CD14-positive monocyte (primary cell): ENCODE measurements around the gene ASPSCR1. TPM values are rescaled to one million over a fixed set of nuclear protein-coding genes. Genes with fewer than 3 reads are reported as not detected.

ENCODE experiments used
- DNase-seq, 3 donors: peaks; one replicate each; pipeline ENCODE4 v3.0.0-alpha.2; 2011 to 2022
- H2AFZ ChIP-seq: 2 replicates; pipeline ENCODE4 v1.6.0; 2012; ENCODE audit warnings: mild to moderate bottlenecking, low read depth, low read length, inconsistent platforms; ENCODE audit not compliant: insufficient read depth, poor library complexity, severe bottlenecking
- H3K27ac ChIP-seq, 2 donors: 1 replicate in 1 of 2; 2 replicates in 1 of 2; pipeline ENCODE4 v1.5.1; 2012 to 2013; ENCODE audit warnings: low read length in 2 of 2, control low read depth in 1 of 2, inconsistent platforms in 1 of 2, low read depth in 1 of 2, mild to moderate bottlenecking in 1 of 2
- H3K27me3 ChIP-seq, 2 donors: one replicate each; pipeline versions ENCODE4 v1.6.0 to v1.6.1; 2011 to 2013; ENCODE audit warnings: low read length in 2 of 2; ENCODE audit not compliant: control insufficient read depth in 2 of 2, insufficient read depth in 2 of 2
- H3K36me3 ChIP-seq, 2 donors: replicated peaks in 1 of 2; 1 replicate in 1 of 2; 2 replicates in 1 of 2; pipeline versions ENCODE4 v1.5.1 to v1.6.1; 2012 to 2013; ENCODE audit warnings: low read length in 2 of 2, control low read depth in 1 of 2, inconsistent platforms in 1 of 2, mild to moderate bottlenecking in 1 of 2; ENCODE audit not compliant: insufficient read depth in 2 of 2, control insufficient read depth in 1 of 2
- H3K4me1 ChIP-seq, 2 donors: 1 replicate in 1 of 2; 2 replicates in 1 of 2; pipeline versions ENCODE4 v1.5.1 to v1.6.1; 2012 to 2013; ENCODE audit warnings: low read length in 2 of 2, control low read depth in 1 of 2, inconsistent platforms in 1 of 2, mild to moderate bottlenecking in 1 of 2, moderate library complexity in 1 of 2; ENCODE audit not compliant: insufficient read depth in 2 of 2, control insufficient read depth in 1 of 2
- H3K4me2 ChIP-seq: replicated peaks from 2 replicates; pipeline ENCODE3; 2012; ENCODE audit warnings: low read length, moderate library complexity, mild to moderate bottlenecking; ENCODE audit not compliant: poor library complexity, severe bottlenecking; ENCODE audit errors: extremely low read depth
- H3K4me3 ChIP-seq, 3 experiments: fragments of 200-600 bp in 1 of 3; sonication (generic) in 1 of 3; replicated peaks in 1 of 3; 1 replicate in 2 of 3; 2 replicates in 1 of 3; pipeline ENCODE4 v1.5.1; 2011 to 2013; ENCODE audit warnings: low read length in 3 of 3, mild to moderate bottlenecking in 3 of 3, control low read depth in 2 of 3, low read depth in 2 of 3, inconsistent platforms in 1 of 3, moderate library complexity in 1 of 3
- H3K79me2 ChIP-seq: 2 replicates; pipeline ENCODE4 v1.6.0; 2012; ENCODE audit warnings: mild to moderate bottlenecking, control low read depth, inconsistent platforms, low read length, moderate library complexity; ENCODE audit not compliant: insufficient read depth
- H3K9ac ChIP-seq: 2 replicates; pipeline ENCODE4 v1.6.0; 2017; ENCODE audit warnings: low read length, mild to moderate bottlenecking; ENCODE audit not compliant: insufficient read depth, poor library complexity, severe bottlenecking
- H3K9me3 ChIP-seq, 2 donors: replicated peaks in 1 of 2; 1 replicate in 1 of 2; 2 replicates in 1 of 2; pipeline versions ENCODE4 v1.5.1 to v1.6.1; 2012 to 2013; ENCODE audit warnings: low read length in 2 of 2, control low read depth in 1 of 2; ENCODE audit not compliant: control insufficient read depth in 1 of 2, insufficient read depth in 1 of 2
- H4K20me1 ChIP-seq: 2 replicates; pipeline ENCODE4 v1.6.0; 2012; ENCODE audit warnings: mild to moderate bottlenecking, low read length, control low read depth, moderate library complexity; ENCODE audit not compliant: insufficient read depth
- H3K27ac Mint-ChIP-seq, 7 donors: one replicate each; pipeline ENCODE4 v1.8.0; 2020; ENCODE audit warnings: mild to moderate bottlenecking in 7 of 7, mixed read lengths in 7 of 7, moderate library complexity in 6 of 7, inconsistent platforms in 2 of 7
- H3K27me3 Mint-ChIP-seq, 3 donors: one replicate each; pipeline ENCODE4 v1.8.0; 2021 to 2022; ENCODE audit warnings: low read depth in 3 of 3, mild to moderate bottlenecking in 3 of 3, mixed read lengths in 3 of 3, moderate library complexity in 3 of 3, inconsistent platforms in 1 of 3
- H3K36me3 Mint-ChIP-seq, 2 donors: one replicate each; pipeline ENCODE4 v1.8.0; 2020; ENCODE audit warnings: mixed read lengths in 2 of 2, inconsistent platforms in 1 of 2, mild to moderate bottlenecking in 1 of 2
- H3K4me1 Mint-ChIP-seq: one replicate; pipeline ENCODE4 v1.8.0; 2020; ENCODE audit warnings: mild to moderate bottlenecking, mixed read lengths
- H3K4me3 Mint-ChIP-seq, 2 donors: one replicate each; pipeline ENCODE4 v1.8.0; 2020; ENCODE audit warnings: mild to moderate bottlenecking in 2 of 2, mixed read lengths in 2 of 2, moderate library complexity in 1 of 2
- H3K9me3 Mint-ChIP-seq, 7 donors: one replicate each; pipeline ENCODE4 v1.8.0; 2020 to 2022; ENCODE audit warnings: mixed read lengths in 7 of 7, mild to moderate bottlenecking in 6 of 7, moderate library complexity in 6 of 7, inconsistent platforms in 2 of 7
- WGBS: methylation state at CpG from one replicate; pipeline ENCODE4 v1.1.5; 2013; ENCODE audit warnings: missing lambda C conversion rate; ENCODE audit not compliant: insufficient coverage; 5-methylcytosine and 5-hydroxymethylcytosine counted together
- intact Hi-C, 2 donors: fragments of 100-400 bp; cut with micrococcal nuclease; formaldehyde crosslinking; loops; one replicate each; pipeline versions ENCODE4 v1.15.0 to v1.15.1; 2023
- polyA plus RNA-seq, 3 donors: library from polyadenylated mRNA; depleted of rRNA in 1 of 3; unstranded in 2 of 3; stranded (reverse) in 1 of 3; fragments of 300-500 nt in 2 of 3; fragments of >200 nt in 1 of 3; fragmentation: Illumina TruSeq in 2 of 3; gene quantifications; 1 replicate in 2 of 3; 2 replicates in 1 of 3; pipeline ENCODE4 v1.2.3, GENCODE V29; 2012 to 2021
- TF ChIP-seq, protein P1 (sequence below): fragments of 200-600 bp; IDR thresholded peaks from one replicate; pipeline ENCODE4 v1.8.0; 2022; ENCODE audit warnings: antibody characterized with exemption, mild to moderate bottlenecking

Gene ASPSCR1
- polyA plus RNA-seq, 3 donors = 25.5 to 31.9 (median 25.6) TPM

DNA sequence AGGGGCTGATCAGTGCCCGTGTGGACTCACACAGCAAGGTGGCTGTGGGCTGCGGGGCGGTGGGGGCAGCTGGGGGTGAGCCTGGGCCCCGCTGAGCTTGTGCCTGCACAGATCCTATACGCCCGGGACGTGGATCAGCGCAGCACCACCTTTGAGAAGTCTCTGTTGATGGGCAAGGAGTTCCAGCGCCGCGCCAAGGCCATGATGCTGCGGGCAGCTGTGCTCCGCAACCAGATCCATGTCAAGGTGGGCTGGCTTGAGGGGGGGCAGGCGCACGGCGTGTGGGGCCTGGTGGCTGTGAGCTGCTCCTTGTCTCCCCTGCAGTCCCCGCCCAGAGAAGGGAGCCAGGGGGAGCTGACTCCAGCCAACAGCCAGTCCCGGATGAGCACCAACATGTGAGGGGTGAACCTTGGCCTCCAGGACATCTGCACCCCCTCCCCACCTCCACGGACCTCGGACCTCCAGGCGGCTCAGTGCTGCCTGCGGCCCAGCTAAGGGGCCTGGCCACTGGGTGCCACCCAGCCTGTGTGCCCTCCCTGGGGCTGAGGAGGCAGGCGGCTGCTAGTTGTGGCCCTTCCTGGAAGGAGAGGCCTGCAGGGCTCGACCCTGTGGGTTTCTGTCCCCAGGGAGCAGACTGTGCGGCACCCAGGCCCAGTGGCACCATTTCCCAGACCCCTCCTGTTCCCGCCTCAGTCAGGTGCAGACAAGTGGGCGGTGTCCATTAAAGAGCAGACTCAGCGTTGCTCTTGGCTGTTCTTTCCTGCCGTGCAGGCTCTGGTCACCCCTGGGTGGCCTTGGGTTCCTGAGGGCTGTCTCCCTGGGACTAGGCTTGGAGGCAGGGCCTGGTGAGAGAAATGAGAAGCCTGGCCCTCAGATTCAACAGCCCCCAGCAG, 79.5 kb downstream of the ASPSCR1 start:
- Histone ChIP-seq H3K9ac (no peak overlapping the region), H3K36me3 (peaks cover 82 to 84% of the 10 kb centered on the region in 2 donors), H2AFZ (no peak overlapping the region), H3K9me3 (no peaks in the 10 kb centered on the region), H3K4me1 (peaks cover 12 to 16% of the 10 kb centered on the region in 2 donors), H3K27me3 (no peaks in the 10 kb centered on the region), H4K20me1 (peaks cover 27% of the 10 kb centered on the region), H3K4me2 (no peak overlapping the region), H3K4me3 (no peak overlapping the region), H3K79me2 (peaks cover 21% of the 10 kb centered on the region), H3K27ac (no peak overlapping the region)
- Mint-ChIP-seq H3K4me3 (no peak overlapping the region), H3K27ac (peak overlapping the region in 1 of 7 donors; percentile 22), H3K27me3 (no peaks in the 10 kb centered on the region), H3K36me3 (peaks cover 33 to 78% of the 10 kb centered on the region in 2 donors), H3K4me1 (peaks cover 9% of the 10 kb centered on the region), H3K9me3 (no peaks in the 10 kb centered on the region)
- WGBS = 94% methylated on average over 28 of the region's 29 CpGs
- DNase-seq = no peak
- TF ChIP-seq, protein P1, sequence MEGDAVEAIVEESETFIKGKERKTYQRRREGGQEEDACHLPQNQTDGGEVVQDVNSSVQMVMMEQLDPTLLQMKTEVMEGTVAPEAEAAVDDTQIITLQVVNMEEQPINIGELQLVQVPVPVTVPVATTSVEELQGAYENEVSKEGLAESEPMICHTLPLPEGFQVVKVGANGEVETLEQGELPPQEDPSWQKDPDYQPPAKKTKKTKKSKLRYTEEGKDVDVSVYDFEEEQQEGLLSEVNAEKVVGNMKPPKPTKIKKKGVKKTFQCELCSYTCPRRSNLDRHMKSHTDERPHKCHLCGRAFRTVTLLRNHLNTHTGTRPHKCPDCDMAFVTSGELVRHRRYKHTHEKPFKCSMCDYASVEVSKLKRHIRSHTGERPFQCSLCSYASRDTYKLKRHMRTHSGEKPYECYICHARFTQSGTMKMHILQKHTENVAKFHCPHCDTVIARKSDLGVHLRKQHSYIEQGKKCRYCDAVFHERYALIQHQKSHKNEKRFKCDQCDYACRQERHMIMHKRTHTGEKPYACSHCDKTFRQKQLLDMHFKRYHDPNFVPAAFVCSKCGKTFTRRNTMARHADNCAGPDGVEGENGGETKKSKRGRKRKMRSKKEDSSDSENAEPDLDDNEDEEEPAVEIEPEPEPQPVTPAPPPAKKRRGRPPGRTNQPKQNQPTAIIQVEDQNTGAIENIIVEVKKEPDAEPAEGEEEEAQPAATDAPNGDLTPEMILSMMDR = no peak
- intact Hi-C loops = no loop called here

DNA sequence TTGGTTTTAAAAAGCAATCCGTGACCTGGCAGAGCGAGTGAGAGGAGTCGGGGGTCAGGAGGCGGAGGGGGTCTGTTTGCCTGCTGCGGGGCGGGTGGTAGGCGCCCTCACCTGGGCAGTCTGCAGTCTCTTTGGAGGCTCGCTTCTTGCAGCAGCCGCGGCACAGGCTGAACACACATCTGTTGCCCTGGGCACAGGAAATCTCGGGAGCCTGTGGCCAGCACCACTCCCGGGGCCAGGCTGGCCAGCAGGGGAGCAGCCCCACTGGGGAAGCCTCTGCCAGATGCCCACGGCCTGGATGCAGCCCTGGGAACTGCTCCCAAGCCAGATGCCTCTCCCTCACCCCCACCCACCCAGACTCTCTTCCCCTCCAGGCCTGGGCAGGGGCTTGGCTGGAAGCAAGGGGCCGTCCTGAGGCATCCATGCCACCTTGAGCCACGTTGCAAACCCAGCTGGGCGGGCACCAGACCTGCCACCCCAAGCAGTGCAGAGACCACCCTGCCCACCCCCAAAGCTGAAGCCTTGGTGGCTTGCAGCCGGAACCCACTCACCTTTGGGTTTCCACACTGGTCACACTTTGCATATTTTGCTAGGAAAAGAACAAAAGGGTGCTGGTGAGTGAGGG, 80.9 kb downstream of the ASPSCR1 start:
- peaks cover 15% of the 10 kb centered on the region for H4K20me1 ChIP-seq
- Mint-ChIP-seq H3K4me1 (peaks cover 3% of the 10 kb centered on the region), H3K27me3 (no peaks in the 10 kb centered on the region), H3K9me3 (no peaks in the 10 kb centered on the region), H3K4me3 (no peak overlapping the region), H3K36me3 (peaks cover 36 to 79% of the 10 kb centered on the region in 2 donors), H3K27ac (no peak overlapping the region)
- no peak overlapping the region for H2AFZ ChIP-seq
- H3K9me3 ChIP-seq = no peaks in the 10 kb centered on the region
- H3K4me3 ChIP-seq = no peak overlapping the region
- peaks cover 0 to 3% of the 10 kb centered on the region in 2 donors for H3K4me1 ChIP-seq
- intact Hi-C loops = no loop called here
- H3K4me2 ChIP-seq = no peak overlapping the region
- H3K27me3 ChIP-seq = no peaks in the 10 kb centered on the region
- no peak for DNase-seq
- WGBS = 85% methylated on average over 17 of the region's 17 CpGs
- TF ChIP-seq, protein P1 = no peak
- H3K36me3 ChIP-seq = peaks cover 95 to 96% of the 10 kb centered on the region in 2 donors
- peaks cover 8% of the 10 kb centered on the region for H3K79me2 ChIP-seq
- H3K27ac ChIP-seq = no peak overlapping the region
- no peak overlapping the region for H3K9ac ChIP-seq
